Hepatocyte (in vitro differentiated cells): ENCODE results near the gene NUP43.

ENCODE experiments used
- EZH2 ChIP-seq: fragments of 200-600 bp; sonication (generic); IDR thresholded peaks from 2 replicates; pipeline ENCODE4 v1.6.1; 2016; ENCODE audit warnings: antibody characterized with exemption, mild to moderate bottlenecking, borderline replicate concordance
- TF ChIP-seq, protein P1 (sequence below): fragments of 200-600 bp; sonication (generic); IDR thresholded peaks from 2 replicates; pipeline ENCODE4 v1.5.1; 2016; ENCODE audit warnings: antibody characterized with exemption, mild to moderate bottlenecking; ENCODE audit not compliant: poor library complexity

DNA sequence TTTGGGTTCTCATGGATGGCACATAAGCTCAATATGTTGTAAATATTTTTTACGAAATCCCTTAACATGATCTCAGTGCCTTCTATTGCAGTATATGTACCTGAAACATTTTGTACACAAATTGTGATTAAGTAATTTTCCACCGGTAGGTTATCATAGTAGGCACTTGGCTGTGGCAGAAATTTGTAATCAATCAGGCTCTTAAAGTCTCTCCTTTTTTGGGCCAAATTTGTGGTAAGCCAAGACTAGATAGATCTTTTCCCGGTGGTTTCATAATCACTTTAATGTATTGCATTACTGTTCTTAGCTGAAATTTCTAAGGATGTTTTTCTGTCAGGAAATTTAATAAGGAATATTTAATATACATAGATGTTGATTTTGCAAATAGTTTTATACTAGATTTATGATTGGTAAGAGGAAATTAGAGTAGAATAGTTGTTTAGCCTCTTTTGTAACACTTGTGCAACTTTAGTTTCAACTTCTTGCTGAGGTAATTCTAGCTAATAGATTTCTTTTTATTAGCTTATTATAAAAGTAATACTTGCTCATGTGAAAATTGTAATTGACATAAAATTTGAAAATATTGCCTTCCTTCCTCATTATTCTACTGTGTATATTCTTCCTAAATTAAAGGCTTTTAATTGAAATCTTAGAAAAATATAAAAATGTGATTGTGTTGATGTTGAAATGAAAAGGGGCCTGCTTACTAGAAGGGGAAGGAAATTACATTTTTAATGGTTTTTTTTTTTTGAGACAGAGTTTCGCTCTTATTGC lies 6.5 kb upstream of the NUP43 start:
- TF ChIP-seq, protein P1, sequence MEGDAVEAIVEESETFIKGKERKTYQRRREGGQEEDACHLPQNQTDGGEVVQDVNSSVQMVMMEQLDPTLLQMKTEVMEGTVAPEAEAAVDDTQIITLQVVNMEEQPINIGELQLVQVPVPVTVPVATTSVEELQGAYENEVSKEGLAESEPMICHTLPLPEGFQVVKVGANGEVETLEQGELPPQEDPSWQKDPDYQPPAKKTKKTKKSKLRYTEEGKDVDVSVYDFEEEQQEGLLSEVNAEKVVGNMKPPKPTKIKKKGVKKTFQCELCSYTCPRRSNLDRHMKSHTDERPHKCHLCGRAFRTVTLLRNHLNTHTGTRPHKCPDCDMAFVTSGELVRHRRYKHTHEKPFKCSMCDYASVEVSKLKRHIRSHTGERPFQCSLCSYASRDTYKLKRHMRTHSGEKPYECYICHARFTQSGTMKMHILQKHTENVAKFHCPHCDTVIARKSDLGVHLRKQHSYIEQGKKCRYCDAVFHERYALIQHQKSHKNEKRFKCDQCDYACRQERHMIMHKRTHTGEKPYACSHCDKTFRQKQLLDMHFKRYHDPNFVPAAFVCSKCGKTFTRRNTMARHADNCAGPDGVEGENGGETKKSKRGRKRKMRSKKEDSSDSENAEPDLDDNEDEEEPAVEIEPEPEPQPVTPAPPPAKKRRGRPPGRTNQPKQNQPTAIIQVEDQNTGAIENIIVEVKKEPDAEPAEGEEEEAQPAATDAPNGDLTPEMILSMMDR: no peak
- no peak for TF ChIP-seq EZH2
